H1 (cell line): ENCODE results near the gene ARL2. TPM values are rescaled to one million over a fixed set of nuclear protein-coding genes. Genes with fewer than 3 reads are reported as not detected.
A peak's percentile ranks its signal among the peaks of the same experiment; 100 is the strongest.

Experiments
- CTCF ChIA-PET: fragments of 300-600 bp; sonication (Branson Sonifier 250); formaldehyde crosslinking; loops from one replicate; lab custom pipeline; 2021; ENCODE audit not compliant: partially characterized antibody; lab: Charles Lee
- POLR2A ChIA-PET: fragments of 300-600 bp; sonication (Branson Sonifier 250); formaldehyde crosslinking; loops from one replicate; lab custom pipeline; 2021; ENCODE audit warnings: inconsistent platforms; ENCODE audit not compliant: partially characterized antibody; lab: Charles Lee
- DNase-seq, 2 experiments: peaks; one replicate each; pipeline versions ENCODE4 v3.0.0 to v3.0.0-alpha.2; 2010 to 2022; ENCODE audit warnings: low spot score in 2 of 2, low read depth in 1 of 2, mixed read lengths in 1 of 2
- FAIRE-seq: peaks from 2 replicates; lab custom pipeline; 2011; peaks lifted over from hg19 to GRCh38; lab: Jason Lieb, UNC
- H2AFZ ChIP-seq: 2 replicates; pipeline ENCODE4 v1.8.1; 2012; ENCODE audit warnings: low read length, inconsistent platforms
- H2AK5ac ChIP-seq: 2 replicates; pipeline ENCODE4 v1.6.1; 2013; ENCODE audit warnings: low read depth, low read length
- H2BK120ac ChIP-seq: replicated peaks from 2 replicates; pipeline ENCODE3; 2013; ENCODE audit warnings: low read depth, low read length, inconsistent platforms
- H2BK12ac ChIP-seq: 2 replicates; pipeline ENCODE4 v1.6.1; 2013; ENCODE audit warnings: low read depth, low read length
- H2BK15ac ChIP-seq: 2 replicates; pipeline ENCODE4 v1.6.1; 2013; ENCODE audit warnings: low read length
- H2BK20ac ChIP-seq: 2 replicates; pipeline ENCODE4 v1.6.1; 2013; ENCODE audit warnings: low read length
- H2BK5ac ChIP-seq: 2 replicates; pipeline ENCODE4 v1.6.1; 2013; ENCODE audit warnings: low read depth, low read length
- H3K14ac ChIP-seq: 2 replicates; pipeline ENCODE4 v1.6.1; 2013; ENCODE audit warnings: inconsistent platforms; ENCODE audit not compliant: insufficient read length
- H3K18ac ChIP-seq: 2 replicates; pipeline ENCODE4 v1.6.1; 2013; ENCODE audit warnings: low read length; ENCODE audit errors: extremely low read depth
- H3K23ac ChIP-seq: 2 replicates; pipeline ENCODE4 v1.6.1; 2013; ENCODE audit warnings: inconsistent platforms; ENCODE audit not compliant: insufficient read length
- H3K23me2 ChIP-seq: 2 replicates; pipeline ENCODE4 v1.6.1; 2013; ENCODE audit warnings: low read depth, low read length
- H3K27ac ChIP-seq: 2 replicates; pipeline ENCODE4 v1.6.1; 2011; ENCODE audit warnings: low read depth, low read length, inconsistent platforms
- H3K27me3 ChIP-seq, 4 experiments: replicated peaks in 1 of 4; 1 replicate in 1 of 4; 2 replicates in 3 of 4; pipeline versions ENCODE4 v1.6.1 to v1.8.1; 2011 to 2013; ENCODE audit warnings: low read length in 3 of 4, mild to moderate bottlenecking in 3 of 4, inconsistent platforms in 2 of 4, mixed read lengths in 2 of 4, moderate library complexity in 1 of 4; ENCODE audit not compliant: control insufficient read depth in 3 of 4, insufficient read depth in 3 of 4; ENCODE audit errors: extremely low read depth in 1 of 4
- H3K36me3 ChIP-seq, 4 experiments: 2 replicates each; pipeline versions ENCODE4 v1.6.1 to v1.8.1; 2011 to 2013; ENCODE audit warnings: mild to moderate bottlenecking in 4 of 4, low read length in 3 of 4, moderate library complexity in 2 of 4, control low read depth in 1 of 4, inconsistent platforms in 1 of 4; ENCODE audit not compliant: insufficient read depth in 4 of 4, control insufficient read depth in 2 of 4
- H3K4ac ChIP-seq: replicated peaks from 2 replicates; pipeline ENCODE3; 2013; ENCODE audit warnings: low read length, low read depth, mixed read lengths, inconsistent platforms; ENCODE audit not compliant: insufficient read length
- H3K4me1 ChIP-seq, 4 experiments: replicated peaks in 1 of 4; 1 replicate in 1 of 4; 2 replicates in 3 of 4; pipeline versions ENCODE4 v1.6.1 to v1.8.1; 2011 to 2013; ENCODE audit warnings: low read length in 3 of 4, inconsistent platforms in 2 of 4, mixed read lengths in 1 of 4; ENCODE audit not compliant: insufficient read depth in 4 of 4, control insufficient read depth in 3 of 4
- H3K4me2 ChIP-seq, 2 experiments: 2 replicates each; pipeline versions ENCODE4 v1.6.1 to v1.8.1; 2011 to 2013; ENCODE audit warnings: low read depth in 2 of 2, low read length in 2 of 2, control low read depth in 1 of 2, inconsistent platforms in 1 of 2, mild to moderate bottlenecking in 1 of 2; ENCODE audit not compliant: insufficient read depth in 1 of 2
- H3K4me3 ChIP-seq, 4 experiments: fragments of 200-600, 300-600 bp in 1 of 4; sonication (generic), shearing (Covaris generic), sonication (Bioruptor Twin) in 1 of 4; 2 replicates each; pipeline versions ENCODE4 v1.5.1 to v1.8.1; 2011 to 2016; ENCODE audit warnings: low read length in 4 of 4, low read depth in 3 of 4, control low read depth in 2 of 4, inconsistent platforms in 2 of 4, mild to moderate bottlenecking in 2 of 4, mixed read lengths in 1 of 4, moderate library complexity in 1 of 4; ENCODE audit not compliant: insufficient read depth in 2 of 4; ENCODE audit errors: extremely low read depth in 1 of 4
- H3K56ac ChIP-seq: replicated peaks from 2 replicates; pipeline ENCODE3; 2013; ENCODE audit warnings: low read depth, mild to moderate bottlenecking, mixed read lengths, low read length, inconsistent platforms; ENCODE audit not compliant: insufficient read length
- H3K79me1 ChIP-seq: 2 replicates; pipeline ENCODE4 v1.6.1; 2013; ENCODE audit warnings: low read depth, low read length, control low read depth
- H3K79me2 ChIP-seq, 2 experiments: 2 replicates each; pipeline versions ENCODE4 v1.6.1 to v1.8.1; 2012 to 2013; ENCODE audit warnings: low read length in 2 of 2, mild to moderate bottlenecking in 2 of 2, inconsistent platforms in 1 of 2; ENCODE audit not compliant: insufficient read depth in 2 of 2, control insufficient read depth in 1 of 2
- H3K9ac ChIP-seq, 4 experiments: replicated peaks in 1 of 4; 1 replicate in 1 of 4; 2 replicates in 3 of 4; pipeline versions ENCODE4 v1.6.1 to v1.8.1; 2011 to 2013; ENCODE audit warnings: low read depth in 3 of 4, low read length in 3 of 4, control low read depth in 2 of 4, mild to moderate bottlenecking in 2 of 4, moderate library complexity in 2 of 4, inconsistent platforms in 1 of 4; ENCODE audit errors: extremely low read depth in 1 of 4
- H3K9me3 ChIP-seq, 2 experiments: 2 replicates each; pipeline versions ENCODE4 v1.6.1 to v1.8.1; 2012 to 2013; ENCODE audit warnings: mild to moderate bottlenecking in 2 of 2, moderate library complexity in 2 of 2, control low read depth in 1 of 2, inconsistent platforms in 1 of 2, low read depth in 1 of 2, low read length in 1 of 2, mixed read lengths in 1 of 2; ENCODE audit not compliant: insufficient read depth in 2 of 2
- H4K20me1 ChIP-seq, 2 experiments: replicated peaks in 1 of 2; 2 replicates each; pipeline versions ENCODE3 to v1.8.1; 2011 to 2013; ENCODE audit warnings: inconsistent platforms in 2 of 2, low read length in 2 of 2, mild to moderate bottlenecking in 1 of 2; ENCODE audit not compliant: insufficient read depth in 2 of 2, control insufficient read depth in 1 of 2
- H4K5ac ChIP-seq: 2 replicates; pipeline ENCODE4 v1.6.1; 2013; ENCODE audit warnings: low read length, low read depth, mixed read lengths, inconsistent platforms; ENCODE audit not compliant: insufficient read length
- H4K8ac ChIP-seq: 2 replicates; pipeline ENCODE4 v1.8.0; 2013; ENCODE audit warnings: mild to moderate bottlenecking, moderate library complexity, low read length, inconsistent platforms; ENCODE audit not compliant: insufficient read depth; ENCODE audit errors: extremely low read depth
- H4K91ac ChIP-seq: replicated peaks from 2 replicates; pipeline ENCODE3; 2013; ENCODE audit warnings: low read length, mixed read lengths, inconsistent platforms; ENCODE audit not compliant: insufficient read length
- BACH1 ChIP-seq: IDR thresholded peaks from 2 replicates; pipeline ENCODE4 v1.6.1; 2012; ENCODE audit warnings: low read length, improper control_type of control experiment
- MAFK ChIP-seq: IDR thresholded peaks from 2 replicates; pipeline ENCODE4 v1.6.1; 2012; ENCODE audit warnings: low read depth, mild to moderate bottlenecking, improper control_type of control experiment, low read length
- POLR2A ChIP-seq, 2 experiments: IDR thresholded peaks; 1 replicate in 1 of 2; 2 replicates in 1 of 2; pipeline ENCODE4 v1.6.1; 2011; ENCODE audit warnings: low read depth in 2 of 2, low read length in 2 of 2, mild to moderate bottlenecking in 2 of 2; ENCODE audit errors: control extremely low read depth in 1 of 2
- POLR2AphosphoS5 ChIP-seq: IDR thresholded peaks from 2 replicates; pipeline ENCODE4 v1.6.1; 2011; ENCODE audit warnings: low read depth, low read length
- SAP30 ChIP-seq: fragments of 300-600 bp; sonication (generic); IDR thresholded peaks from 2 replicates; pipeline ENCODE4 v1.7.1; 2012; ENCODE audit warnings: low read length, moderate library complexity, mild to moderate bottlenecking, inconsistent platforms; ENCODE audit not compliant: insufficient read depth, insufficient replicate concordance
- SP4 ChIP-seq: IDR thresholded peaks from 2 replicates; pipeline ENCODE4 v1.6.1; 2012; ENCODE audit warnings: low read length, inconsistent platforms
- TBP ChIP-seq: IDR thresholded peaks from 2 replicates; pipeline ENCODE4 v1.6.1; 2011; ENCODE audit warnings: low read depth, low read length, improper control_type of control experiment
- WGBS, 2 experiments: shearing (Covaris generic) in 1 of 2; methylation state at CpG; one replicate each; pipeline versions ENCODE4 v1.1.6 to v1.1.7; 2013 to 2015; ENCODE audit warnings: low lambda C conversion rate in 2 of 2, mixed read lengths in 2 of 2, inconsistent platforms in 1 of 2, low coverage in 1 of 2, missing lambda C conversion rate in 1 of 2; ENCODE audit not compliant: insufficient replicate concordance in 2 of 2, insufficient coverage in 1 of 2, insufficient read length in 1 of 2; ENCODE audit errors: extremely low coverage in 1 of 2, missing lambda C conversion rate in 1 of 2; 5-methylcytosine and 5-hydroxymethylcytosine counted together
- polyA plus RNA-seq, 7 experiments: library from polyadenylated mRNA; depleted of rRNA in 3 of 7; stranded (reverse) in 5 of 7; unstranded in 2 of 7; fragments of >200 nt in 5 of 7; fragments of 200-250 nt in 2 of 7; gene quantifications; 1 replicate in 5 of 7; 2 replicates in 1 of 7; 4 replicates in 1 of 7; pipeline versions ENCODE4 v1.2.1 to v1.2.3, GENCODE V29; 2011 to 2013; ENCODE audit warnings: missing spikeins in 2 of 7, mixed read lengths in 2 of 7
- total RNA-seq: library from RNA; stranded (reverse); fragmentation: NEBNext Ultra II Directional; extraction: Animal tissue kit (Norgen Biotek cat#: 25700); gene quantifications from 2 replicates; pipeline ENCODE4 v1.2.1, GENCODE V29; 2021
- TF ChIP-seq, protein P1 (sequence below): IDR thresholded peaks from 2 replicates; pipeline ENCODE4 v1.6.1; 2011; ENCODE audit warnings: low read depth, mild to moderate bottlenecking, low read length; ENCODE audit not compliant: insufficient read depth

Gene ARL2
- total and polyA plus RNA-seq, 2 of the 8 experiments (the other 6 are each of a cell fraction or from before 2014, with no cell fraction given): 186 to 535 TPM

DNA sequence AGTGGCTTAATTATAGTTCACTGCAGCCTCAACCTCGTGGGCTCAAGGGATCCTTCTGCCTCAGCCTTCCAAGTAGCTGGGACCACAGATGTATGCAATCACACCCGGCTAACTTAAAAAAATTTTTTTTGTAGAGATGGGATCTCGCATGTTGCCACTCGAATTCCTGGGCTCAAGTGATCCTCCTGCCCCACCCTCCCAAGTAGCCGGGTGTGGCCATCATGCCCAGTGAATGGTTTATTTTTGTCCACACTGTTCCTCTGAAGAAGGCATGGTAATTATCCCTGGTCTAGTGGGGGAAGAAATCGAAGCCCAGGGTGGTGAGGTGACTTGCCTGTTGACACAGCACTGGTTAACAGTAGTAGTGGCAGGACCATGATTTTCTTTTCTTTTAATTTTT is 28.9 kb downstream of the ARL2 start:
- no peak overlapping the region for H2BK12ac ChIP-seq
- H3K27ac ChIP-seq: no peak overlapping the region
- H4K20me1 ChIP-seq: peaks cover 11 to 13% of the 10 kb centered on the region in 2 experiments
- H3K14ac ChIP-seq: no peak overlapping the region
- CTCF ChIA-PET: interaction anchor here (0.6 to 1.6 kb wide), 5 partner anchors 10 to 127 kb away, joined by 3 to 5 read pairs (median 3); no protein-coding TSS in a partner anchor
- no peak overlapping the region for H2AK5ac ChIP-seq
- POLR2A ChIA-PET: interaction anchor here (0.8 to 3.5 kb wide), 8 partner anchors 11 to 75 kb away, joined by 3 to 9 read pairs (median 3); partner anchors contain the start of genes ARL2 and ZNHIT2
- peaks cover 0 to 16% of the 10 kb centered on the region in 2 experiments; a peak in 2 of 4 replicates for H3K79me2 ChIP-seq
- H4K8ac ChIP-seq: no peak overlapping the region
- peak overlapping the region in 1 of 2 experiments; percentile 63; a peak in 1 of 4 replicates for H3K4me2 ChIP-seq
- H4K91ac ChIP-seq: no peak overlapping the region
- peaks cover 2% of the 10 kb centered on the region for H3K79me1 ChIP-seq
- H3K56ac ChIP-seq: no peak overlapping the region
- H2BK20ac ChIP-seq: no peak overlapping the region
- DNase-seq (no peak), FAIRE-seq (no peak)
- no peaks in the 10 kb centered on the region; the same call in 1 of the 2 replicates for H3K23me2 ChIP-seq
- 90% methylated on average over 6 of the region's 6 CpGs; no CpG with 5 or more reads in 1 of the 2 experiments for WGBS, 2 experiments
- no peak overlapping the region; a peak in 1 of 7 replicates for H3K9ac ChIP-seq
- no peak overlapping the region for H2AFZ ChIP-seq
- H3K9me3 ChIP-seq: no peaks in the 10 kb centered on the region
- H3K36me3 ChIP-seq: peaks cover 3 to 12% (median 6%) of the 10 kb centered on the region in 4 experiments; a peak in 4 of 8 replicates
- H3K4me3 ChIP-seq: no peak overlapping the region
- H3K4ac ChIP-seq: no peak overlapping the region
- H3K18ac ChIP-seq: no peak overlapping the region
- peaks cover 0 to 1% (median under 1%) of the 10 kb centered on the region in 4 experiments; a peak in 2 of 7 replicates for H3K27me3 ChIP-seq
- no peak overlapping the region for H3K23ac ChIP-seq
- no peak overlapping the region for H2BK5ac ChIP-seq
- no peak overlapping the region for H4K5ac ChIP-seq
- peaks cover 0 to 5% (median 2%) of the 10 kb centered on the region in 4 experiments; a peak in 5 of 7 replicates for H3K4me1 ChIP-seq
- no peak overlapping the region for H2BK15ac ChIP-seq
- H2BK120ac ChIP-seq: no peak overlapping the region
- no peak for TF ChIP-seq MAFK
- TF ChIP-seq POLR2AphosphoS5: no peak
- no peak for TF ChIP-seq TBP
- TF ChIP-seq SAP30: no peak
- TF ChIP-seq SP4: no peak
- TF ChIP-seq POLR2A (IDR thresholded peaks at IDR 0.05; ENCODE audit: control extremely low read depth in 1 of 2, low read depth in 2 of 2, low read length in 2 of 2): no peak
- TF ChIP-seq, protein P1, sequence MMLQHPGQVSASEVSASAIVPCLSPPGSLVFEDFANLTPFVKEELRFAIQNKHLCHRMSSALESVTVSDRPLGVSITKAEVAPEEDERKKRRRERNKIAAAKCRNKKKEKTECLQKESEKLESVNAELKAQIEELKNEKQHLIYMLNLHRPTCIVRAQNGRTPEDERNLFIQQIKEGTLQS: no peak
- no peak for TF ChIP-seq BACH1
